GM12865 (cell line): ENCODE measurements around the gene TTC1.

Source experiments
- DNase-seq: peaks from one replicate; pipeline ENCODE4 v3.0.0; 2010; ENCODE audit warnings: low read depth
- H3K4me3 ChIP-seq: 2 replicates; pipeline ENCODE4 v1.5.1; 2011; ENCODE audit warnings: mild to moderate bottlenecking, low read depth, low read length, control low read depth
- CTCF ChIP-seq: IDR thresholded peaks from 2 replicates; pipeline ENCODE4 v1.5.1; 2011; ENCODE audit warnings: low read length, control low read depth, low read depth, inconsistent platforms; ENCODE audit not compliant: insufficient read depth; ENCODE audit errors: missing control alignments

Gene TTC1

GRCh38 chr5:160020964-160021363, 12.0 kb downstream of the TTC1 start:
- no peak for DNase-seq
- no peak overlapping the region for H3K4me3 ChIP-seq
- TF ChIP-seq CTCF: no peak

GRCh38 chr5:160021831-160022446, 13.0 kb downstream of the TTC1 start:
- peak; percentile 72 for TF ChIP-seq CTCF
- peak; percentile 75 for DNase-seq

GRCh38 chr5:160023007-160023907, 14.3 kb downstream of the TTC1 start:
- no peak for DNase-seq
- no peak overlapping the region for H3K4me3 ChIP-seq
- TF ChIP-seq CTCF: no peak

More at GRCh38 chr5:160021831-160022446, 13.0 kb downstream of the TTC1 start:
- no peak overlapping the region for H3K4me3 ChIP-seq

- no peak overlapping the region for H3K4me3 ChIP-seq
- DNase-seq: no peak
- TF ChIP-seq CTCF: no peak
Observed at GRCh38 chr5:160023908-160024630, 15.1 kb downstream of the TTC1 start.

GRCh38 chr5:160029004-160029403, 20.1 kb downstream of the TTC1 start:
- H3K4me3 ChIP-seq: no peak overlapping the region
- TF ChIP-seq CTCF: no peak

GRCh38 chr5:160029540-160030139, 20.7 kb downstream of the TTC1 start:
- no peak overlapping the region for H3K4me3 ChIP-seq
- TF ChIP-seq CTCF: no peak
- no peak for DNase-seq

More at GRCh38 chr5:160029004-160029403, 20.1 kb downstream of the TTC1 start:
- no peak for DNase-seq
